ENCODE data around the gene HOMER3. TPM values are rescaled to one million over a fixed set of nuclear protein-coding genes. Genes with fewer than 3 reads are reported as not detected.

The HOMER3 gene
- total and polyA plus RNA-seq, 11 donors: 13.6 to 36.8 (median 20.8) TPM

DNA sequence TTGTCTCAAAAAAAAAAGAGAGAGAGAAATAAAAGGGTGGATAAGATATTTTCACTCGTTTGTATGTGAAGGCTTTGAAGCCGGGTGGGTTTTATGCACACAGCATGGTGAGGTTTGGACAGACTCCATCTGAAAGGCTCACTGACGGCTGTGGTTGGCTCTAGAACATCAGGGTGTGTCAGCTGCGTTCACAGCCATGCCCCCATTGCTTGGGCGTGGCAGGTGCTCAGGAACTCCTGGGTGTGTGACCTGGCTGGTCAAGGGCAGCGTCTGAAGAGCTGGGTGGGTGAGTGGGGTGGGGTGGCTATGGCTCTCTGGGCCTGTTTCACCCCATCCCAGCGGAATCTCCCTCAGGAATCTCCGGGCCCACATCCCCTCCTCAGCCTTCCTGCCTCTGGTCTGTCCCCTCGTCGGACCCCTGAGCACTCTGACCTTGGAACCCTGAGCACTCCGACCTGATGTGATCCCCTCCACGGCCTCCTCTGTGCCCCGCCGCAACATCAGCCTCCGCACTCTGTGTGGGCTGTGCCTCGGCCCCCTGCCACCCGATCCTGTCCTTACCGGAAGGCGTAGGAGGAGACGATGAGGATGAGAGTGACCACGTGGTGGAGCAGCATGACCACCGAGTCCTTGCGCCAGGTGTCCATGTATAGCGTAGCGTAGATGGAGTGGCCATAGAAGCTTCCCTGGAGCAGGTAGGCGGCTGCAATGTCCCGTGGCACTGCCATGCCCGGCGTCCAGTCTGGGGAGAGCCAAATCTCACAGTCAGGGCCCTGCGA is 57.3 kb downstream of the HOMER3 start:
- 81 to 88% (median 85%) methylated on average over 24 to 30 of the region's 30 CpGs for WGBS, 4 donors
- Histone ChIP-seq H3K4me1 (no peaks in the 10 kb centered on the region), H3K4me3 (no peak overlapping the region), H3K27me3 (no peaks in the 10 kb centered on the region), H3K36me3 (no peaks in the 10 kb centered on the region), H3K9me3 (no peaks in the 10 kb centered on the region), H3K27ac (no peak overlapping the region)
- DNase-seq: no peak
- intact Hi-C loops (cut with DNase I): no loop called here
- no peak for TF ChIP-seq POLR2A (IDR thresholded peaks at IDR 0.05)
- TF ChIP-seq, protein P1, sequence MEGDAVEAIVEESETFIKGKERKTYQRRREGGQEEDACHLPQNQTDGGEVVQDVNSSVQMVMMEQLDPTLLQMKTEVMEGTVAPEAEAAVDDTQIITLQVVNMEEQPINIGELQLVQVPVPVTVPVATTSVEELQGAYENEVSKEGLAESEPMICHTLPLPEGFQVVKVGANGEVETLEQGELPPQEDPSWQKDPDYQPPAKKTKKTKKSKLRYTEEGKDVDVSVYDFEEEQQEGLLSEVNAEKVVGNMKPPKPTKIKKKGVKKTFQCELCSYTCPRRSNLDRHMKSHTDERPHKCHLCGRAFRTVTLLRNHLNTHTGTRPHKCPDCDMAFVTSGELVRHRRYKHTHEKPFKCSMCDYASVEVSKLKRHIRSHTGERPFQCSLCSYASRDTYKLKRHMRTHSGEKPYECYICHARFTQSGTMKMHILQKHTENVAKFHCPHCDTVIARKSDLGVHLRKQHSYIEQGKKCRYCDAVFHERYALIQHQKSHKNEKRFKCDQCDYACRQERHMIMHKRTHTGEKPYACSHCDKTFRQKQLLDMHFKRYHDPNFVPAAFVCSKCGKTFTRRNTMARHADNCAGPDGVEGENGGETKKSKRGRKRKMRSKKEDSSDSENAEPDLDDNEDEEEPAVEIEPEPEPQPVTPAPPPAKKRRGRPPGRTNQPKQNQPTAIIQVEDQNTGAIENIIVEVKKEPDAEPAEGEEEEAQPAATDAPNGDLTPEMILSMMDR (IDR thresholded peaks at IDR 0.05): no peak
- ATAC-seq: no peak

DNA sequence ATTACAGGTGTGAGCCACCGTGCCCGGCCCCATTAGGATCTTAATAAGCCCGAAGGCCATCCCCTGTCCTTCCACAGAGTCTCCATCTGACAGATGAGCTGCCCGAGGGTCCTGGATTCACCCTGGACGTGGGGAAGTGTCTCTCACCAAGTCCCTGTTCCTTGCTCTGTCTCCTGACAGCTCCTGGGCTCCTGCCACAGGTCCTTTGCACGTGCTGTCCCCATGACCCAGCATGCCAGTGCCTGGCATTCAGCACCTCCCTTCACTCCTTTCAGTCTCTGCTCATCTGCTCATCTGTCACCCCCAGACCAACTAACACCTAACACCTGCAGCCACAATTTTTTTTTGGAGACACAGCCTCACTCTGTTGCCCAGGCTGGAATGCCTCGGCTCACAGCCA is 59.5 kb downstream of the HOMER3 start:
- WGBS, 4 donors: 91 to 98% (median 95%) methylated on average over 6 to 7 of the region's 7 CpGs
- no peaks in the 10 kb centered on the region for H3K4me1 ChIP-seq
- DNase-seq: no peak
- no peak overlapping the region for H3K27ac ChIP-seq
- intact Hi-C loops (cut with DNase I): no loop called here
- H3K9me3 ChIP-seq: peaks cover 0 to 4% (median 0%) of the 10 kb centered on the region in 12 donors
- no peaks in the 10 kb centered on the region for H3K27me3 ChIP-seq
- no peak overlapping the region for H3K4me3 ChIP-seq
- ATAC-seq: no peak
- TF ChIP-seq, protein P1 (IDR thresholded peaks at IDR 0.05): no peak
- TF ChIP-seq POLR2A (IDR thresholded peaks at IDR 0.05): no peak
- no peaks in the 10 kb centered on the region for H3K36me3 ChIP-seq

DNA sequence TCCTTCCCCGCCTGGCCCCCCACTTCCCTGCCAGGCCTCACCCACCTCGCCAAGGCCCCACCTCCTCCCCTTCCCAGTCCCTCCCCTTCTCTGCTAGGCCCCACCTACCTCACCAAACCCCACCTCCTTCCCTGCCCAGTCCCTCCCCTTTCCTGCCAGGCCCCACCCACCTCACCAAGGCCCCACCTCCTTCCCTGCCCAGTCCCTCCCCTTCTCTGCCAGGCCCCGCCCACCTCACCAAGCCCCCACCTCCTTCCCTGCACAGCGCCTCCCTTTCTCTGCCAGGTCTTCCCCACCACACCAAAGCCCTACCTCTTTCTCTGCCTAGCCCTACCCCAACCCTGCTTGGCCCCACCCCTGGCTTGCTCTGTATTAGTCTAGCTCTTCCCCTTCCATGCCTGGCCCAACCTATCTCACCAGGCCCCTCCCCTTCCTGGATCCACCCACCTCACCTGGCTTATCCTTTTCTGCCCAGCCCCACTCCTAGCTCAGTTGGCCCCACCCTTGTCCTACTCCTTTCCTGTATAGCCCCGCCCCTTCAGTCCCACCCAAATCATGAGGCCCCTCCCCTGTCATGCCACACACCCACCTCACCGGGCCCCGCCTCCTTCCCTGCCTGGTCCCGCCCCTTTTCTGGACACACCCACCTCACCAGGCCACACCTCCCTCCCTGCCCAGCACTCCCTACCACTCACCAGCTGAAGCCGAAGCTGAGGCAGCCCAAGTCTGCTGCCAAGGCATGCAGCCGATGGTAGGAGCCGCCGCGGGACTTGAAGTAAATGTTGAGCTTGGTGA is 61.2 kb downstream of the HOMER3 start:
- Histone ChIP-seq H3K4me1 (no peaks in the 10 kb centered on the region), H3K36me3 (no peaks in the 10 kb centered on the region), H3K27me3 (no peaks in the 10 kb centered on the region), H3K4me3 (no peak overlapping the region), H3K27ac (no peak overlapping the region), H3K9me3 (peaks cover 0 to 4% (median 0%) of the 10 kb centered on the region in 12 donors)
- intact Hi-C loops (cut with DNase I): no loop called here
- peak in 3 of 4 donors; percentile 14 to 39 (median 19) for ATAC-seq
- WGBS, 4 donors: 71 to 78% (median 76%) methylated on average over 9 to 13 of the region's 13 CpGs
- DNase-seq: no peak
- TF ChIP-seq, protein P1 (IDR thresholded peaks at IDR 0.05): no peak
- no peak for TF ChIP-seq POLR2A (IDR thresholded peaks at IDR 0.05)

Other genes starting within 250 kb of the HOMER3 start
- gene COMP, start 149.9 kb downstream of the HOMER3 start, total RNA-seq: 1 to 10 TPM in 3 of 9 donors, under 1 TPM in 5, not detected in 1; 0.16 to 2.7 (median 0.60) TPM
- under 1 TPM; 0.11 to 0.53 TPM for gene COMP, start 149.9 kb downstream of the HOMER3 start, polyA plus RNA-seq
- gene UPF1, start 109.3 kb downstream of the HOMER3 start, total RNA-seq: 10 to 100 TPM; 27.5 to 84.4 (median 40.2) TPM
- gene UPF1, start 109.3 kb downstream of the HOMER3 start, polyA plus RNA-seq: 10 to 100 TPM; 33.4 to 34.3 TPM
- 1 to 10 TPM in 4 of 9 donors, under 1 TPM in 5; 0.21 to 2.1 (median 0.72) TPM for gene CERS1, start 45.1 kb downstream of the HOMER3 start, total RNA-seq
- gene CERS1, start 45.1 kb downstream of the HOMER3 start, polyA plus RNA-seq: under 1 TPM; 0.27 to 0.40 TPM
- gene COPE, start 21.8 kb downstream of the HOMER3 start, total RNA-seq: 100 to 1,000 TPM in 8 of 9 donors, 10 to 100 TPM in 1; 94.0 to 241 (median 123) TPM
- gene COPE, start 21.8 kb downstream of the HOMER3 start, polyA plus RNA-seq: 100 to 1,000 TPM; 172 to 216 TPM
- 10 to 100 TPM; 14.3 to 49.9 (median 25.9) TPM for gene DDX49, start 21.5 kb downstream of the HOMER3 start, total RNA-seq
- gene DDX49, start 21.5 kb downstream of the HOMER3 start, polyA plus RNA-seq: 10 to 100 TPM; 41.2 to 56.9 TPM
- gene SUGP2, start 92.3 kb upstream of the HOMER3 start, total RNA-seq: 10 to 100 TPM; 36.1 to 76.5 (median 59.4) TPM
- gene SUGP2, start 92.3 kb upstream of the HOMER3 start, polyA plus RNA-seq: 10 to 100 TPM; 36.8 to 47.8 TPM
- 10 to 100 TPM in 8 of 9 donors, 1 to 10 TPM in 1; 9.9 to 23.6 (median 18.0) TPM for gene ARMC6, start 92.4 kb upstream of the HOMER3 start, total RNA-seq
- gene ARMC6, start 92.4 kb upstream of the HOMER3 start, polyA plus RNA-seq: 10 to 100 TPM; 22.4 to 24.7 TPM
- gene SLC25A42, start 122.8 kb upstream of the HOMER3 start, total RNA-seq: 10 to 100 TPM; 15.7 to 28.0 (median 17.9) TPM
- gene SLC25A42, start 122.8 kb upstream of the HOMER3 start, polyA plus RNA-seq: 10 to 100 TPM; 15.6 to 21.1 TPM
- 10 to 100 TPM; 12.3 to 29.7 (median 20.8) TPM for gene TMEM161A, start 197.3 kb upstream of the HOMER3 start, total RNA-seq
- 10 to 100 TPM; 22.1 to 26.1 TPM for gene TMEM161A, start 197.3 kb upstream of the HOMER3 start, polyA plus RNA-seq
- gene MEF2B, start 229.0 kb upstream of the HOMER3 start, total RNA-seq: under 1 TPM in 8 of 9 donors, not detected in 1; 0.23 to 0.92 (median 0.49) TPM
- gene MEF2B, start 229.0 kb upstream of the HOMER3 start, polyA plus RNA-seq: under 1 TPM; 0.23 to 0.33 TPM

All from heart left ventricle (tissue), 16 donors.